Measurements from ENCODE around the gene SYNE1. TPM values are rescaled to one million over a fixed set of nuclear protein-coding genes. Genes with fewer than 3 reads are reported as not detected.
A peak's percentile ranks its signal among the peaks of the same experiment; 100 is the strongest.

Gene SYNE1
- total RNA-seq, 1 experiment from 2014 or later, result 0.85 TPM

DNA sequence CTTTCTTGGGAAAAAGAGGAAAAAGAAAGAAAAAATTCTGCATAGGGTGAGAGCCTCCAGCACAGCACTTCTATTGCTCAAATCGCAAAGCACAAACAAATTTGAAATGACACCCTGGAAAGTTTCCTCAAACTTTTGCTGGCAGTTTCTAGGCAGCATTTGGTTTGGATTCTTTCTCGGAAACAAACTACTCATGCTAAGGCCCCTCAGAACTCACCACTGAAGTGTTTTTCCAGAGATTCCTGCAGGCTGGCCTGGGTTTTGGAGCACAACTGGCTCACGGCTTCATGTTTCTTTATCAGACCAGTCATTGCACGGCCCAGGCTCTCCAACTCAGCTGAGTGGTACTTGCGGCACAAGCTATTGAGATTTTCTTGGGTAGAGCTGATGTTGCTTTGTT, 237.8 kb downstream of the SYNE1 start:
- DNase-seq (ENCODE audit: low spot score), result no peak
- in situ Hi-C loops (cut with HindIII; ENCODE audit: low sequenced_read_pairs), result no loop called here

DNA sequence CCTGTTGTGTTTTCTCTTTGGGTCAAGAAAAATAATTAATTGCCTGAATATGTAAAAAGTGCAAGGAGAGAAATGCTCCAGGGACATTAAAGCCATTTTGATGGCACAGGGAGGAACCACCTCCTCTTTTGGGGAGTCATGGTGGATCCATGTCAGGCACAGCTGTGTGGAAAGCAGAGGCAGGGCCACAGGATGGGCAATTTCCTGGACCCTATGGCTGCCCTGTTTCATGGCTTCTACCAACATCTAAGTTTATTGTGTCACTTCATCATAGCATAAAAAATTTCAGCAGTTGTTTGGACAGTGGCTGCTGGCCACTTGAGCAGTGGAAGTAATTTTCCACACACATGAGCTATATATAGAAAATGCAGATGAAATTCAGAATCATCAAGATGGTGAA, 238.2 kb downstream of the SYNE1 start:
- no peak for DNase-seq (ENCODE audit: low spot score)
- in situ Hi-C loops (cut with HindIII; ENCODE audit: low sequenced_read_pairs), result no loop called here

- in situ Hi-C loops (cut with HindIII; ENCODE audit: low sequenced_read_pairs), result no loop called here
- no peak for DNase-seq (ENCODE audit: low spot score)
Observed at GRCh38 chr6:152398316-152398715, 238.8 kb downstream of the SYNE1 start.

GRCh38 chr6:152394303-152394702, 242.9 kb downstream of the SYNE1 start:
- in situ Hi-C loops (cut with HindIII; ENCODE audit: low sequenced_read_pairs), result no loop called here
- no peak for DNase-seq (ENCODE audit: low spot score)

DNA sequence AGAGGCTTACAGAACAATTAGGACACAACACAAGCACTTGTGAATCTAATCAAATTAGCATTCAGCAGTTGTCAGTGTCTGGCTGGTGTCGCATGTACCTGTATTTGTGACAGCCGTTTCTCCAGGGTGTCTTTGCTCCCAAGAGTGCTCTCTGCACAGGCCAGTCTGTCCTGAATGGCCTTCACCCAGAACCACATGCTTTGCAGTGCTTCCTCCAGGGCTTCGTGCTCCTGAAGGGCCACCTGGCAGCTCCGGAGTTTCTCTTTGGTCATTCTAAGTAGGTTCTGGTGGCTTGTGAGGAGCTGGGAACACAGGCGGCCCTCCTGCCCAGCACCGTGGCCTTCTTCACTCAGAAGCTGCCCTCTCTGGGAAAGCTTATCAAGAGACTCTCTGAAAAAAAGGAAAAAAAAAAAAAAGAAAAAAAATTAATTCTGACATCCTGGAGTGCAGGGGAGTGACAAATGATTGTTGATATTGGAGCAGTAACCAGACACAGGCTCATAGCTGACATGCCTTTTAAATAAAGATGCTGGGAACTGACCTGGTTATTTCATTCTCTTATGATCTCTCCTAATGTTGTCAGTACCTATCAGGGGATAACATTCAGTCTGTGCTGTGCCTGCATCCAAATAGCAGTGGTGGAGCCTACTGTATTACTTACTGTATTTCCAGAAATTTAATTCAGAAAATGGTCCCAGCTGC, 245.8 kb downstream of the SYNE1 start:
- peak; percentile 54 for DNase-seq (ENCODE audit: low spot score)
- in situ Hi-C loops (cut with HindIII; ENCODE audit: low sequenced_read_pairs), result no loop called here

- in situ Hi-C loops (cut with HindIII; ENCODE audit: low sequenced_read_pairs), result no loop called here
- no peak for DNase-seq (ENCODE audit: low spot score)
Observed at GRCh38 chr6:152387091-152387490, 250.1 kb downstream of the SYNE1 start.

DNA sequence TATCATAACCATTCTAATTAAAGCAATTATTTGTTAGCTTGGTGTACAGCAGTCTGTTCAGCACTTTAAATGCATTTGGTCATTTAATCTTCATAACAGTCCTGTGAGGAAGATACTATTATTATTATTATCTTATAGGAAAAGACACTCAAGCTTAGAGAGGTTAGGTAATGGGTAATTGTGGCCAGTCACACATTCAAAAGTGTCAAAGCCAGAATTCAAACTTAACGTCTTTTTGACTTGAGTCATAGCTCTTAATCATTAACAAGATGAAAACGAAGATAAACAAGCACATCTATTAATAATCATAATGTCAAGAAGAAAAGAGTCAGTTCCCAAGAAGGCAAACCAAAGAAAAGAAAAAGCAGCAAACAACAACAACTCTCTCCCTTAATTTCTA, 251.0 kb downstream of the SYNE1 start:
- DNase-seq (ENCODE audit: low spot score), result no peak
- in situ Hi-C loops (cut with HindIII; ENCODE audit: low sequenced_read_pairs), result no loop called here

GRCh38 chr6:152380993-152381898, 255.9 kb downstream of the SYNE1 start:
- peak; percentile 95 for DNase-seq (ENCODE audit: low spot score)
- in situ Hi-C loops (cut with HindIII; ENCODE audit: low sequenced_read_pairs), result no loop called here

- DNase-seq (ENCODE audit: low spot score), result peak; percentile 54
- in situ Hi-C loops (cut with HindIII; ENCODE audit: low sequenced_read_pairs), result no loop called here
Observed at GRCh38 chr6:152380351-152380767, 256.8 kb downstream of the SYNE1 start.

- DNase-seq (ENCODE audit: low spot score), result no peak
- in situ Hi-C loops (cut with HindIII; ENCODE audit: low sequenced_read_pairs), result no loop called here
Observed at GRCh38 chr6:152379423-152379822, 257.7 kb downstream of the SYNE1 start.

DNA sequence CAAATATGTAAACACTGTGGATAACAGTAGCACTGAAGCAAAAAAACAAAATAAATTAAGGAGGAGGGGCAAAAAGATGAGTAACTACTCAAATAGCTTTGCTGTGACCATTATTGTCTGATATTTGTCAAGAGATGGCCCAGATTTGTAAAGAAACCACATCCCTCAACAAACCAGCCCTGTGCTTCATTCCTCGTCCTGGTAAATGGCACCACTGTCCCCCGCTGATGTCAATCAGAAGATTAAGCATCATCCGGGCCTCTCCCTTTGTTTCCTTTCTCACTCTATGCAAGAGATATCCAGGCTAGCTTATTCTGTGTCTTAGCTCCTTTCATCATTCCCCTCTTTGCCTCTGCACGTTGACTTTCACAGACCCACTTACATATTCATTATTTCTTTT, 259.0 kb downstream of the SYNE1 start:
- DNase-seq (ENCODE audit: low spot score), result peak; percentile 14
- in situ Hi-C loops (cut with HindIII; ENCODE audit: low sequenced_read_pairs), result no loop called here

GRCh38 chr6:152375197-152375596, 262.0 kb downstream of the SYNE1 start:
- in situ Hi-C loops (cut with HindIII; ENCODE audit: low sequenced_read_pairs), result no loop called here
- no peak for DNase-seq (ENCODE audit: low spot score)

DNA sequence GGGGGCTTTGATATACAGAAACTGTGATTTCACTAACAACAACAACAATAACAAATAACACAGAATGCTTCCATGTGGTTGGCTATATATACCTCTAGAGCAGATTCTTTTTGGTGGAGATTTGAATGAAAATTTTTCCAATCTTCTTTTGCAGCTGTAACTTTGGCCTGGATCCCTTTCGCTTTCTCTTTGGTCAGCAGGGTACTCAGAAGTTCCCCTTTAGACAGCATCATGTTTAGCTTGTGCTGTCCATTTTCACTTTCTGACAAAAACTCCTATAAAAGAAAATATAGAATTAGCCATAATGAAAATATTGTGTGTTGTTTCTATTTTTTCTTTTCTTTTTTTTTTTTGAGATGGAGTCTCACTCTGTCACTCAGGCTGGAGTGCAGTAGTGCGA, 264.2 kb downstream of the SYNE1 start:
- in situ Hi-C loops (cut with HindIII; ENCODE audit: low sequenced_read_pairs), result no loop called here

DNA sequence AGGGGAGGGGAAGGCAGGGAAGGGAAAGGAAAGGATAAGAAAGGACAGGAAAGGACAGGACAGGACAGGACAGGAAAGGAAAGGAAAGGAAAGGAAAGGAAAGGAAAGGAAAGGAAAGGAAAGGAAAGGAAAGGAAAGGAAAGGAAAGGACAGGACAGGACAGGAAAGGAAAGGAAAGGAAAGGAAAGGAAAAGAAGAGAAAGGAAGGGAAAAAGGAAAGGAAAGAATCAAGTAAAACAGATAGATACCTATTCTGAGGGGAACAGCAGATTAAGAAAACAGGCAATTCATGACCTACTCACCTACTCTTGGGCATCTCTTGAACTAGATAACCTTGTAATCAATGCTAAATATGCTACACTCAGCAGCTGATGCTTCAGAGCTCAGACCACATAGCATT, 265.4 kb downstream of the SYNE1 start:
- in situ Hi-C loops (cut with HindIII; ENCODE audit: low sequenced_read_pairs), result no loop called here

More for the DNA sequence above, 264.2 kb downstream of the SYNE1 start:
- no peak for DNase-seq (ENCODE audit: low spot score)

GRCh38 chr6:152368751-152369624, 268.2 kb downstream of the SYNE1 start:
- DNase-seq (ENCODE audit: low spot score), result peak; percentile 33
- in situ Hi-C loops (cut with HindIII; ENCODE audit: low sequenced_read_pairs), result no loop called here

More for the DNA sequence above, 265.4 kb downstream of the SYNE1 start:
- DNase-seq (ENCODE audit: low spot score), result no peak

GRCh38 chr6:152364866-152365265, 272.3 kb downstream of the SYNE1 start:
- in situ Hi-C loops (cut with HindIII; ENCODE audit: low sequenced_read_pairs), result no loop called here
- DNase-seq (ENCODE audit: low spot score), result no peak

- in situ Hi-C loops (cut with HindIII; ENCODE audit: low sequenced_read_pairs), result no loop called here
- no peak for DNase-seq (ENCODE audit: low spot score)
Observed at GRCh38 chr6:152360034-152360433, 277.1 kb downstream of the SYNE1 start.

- DNase-seq (ENCODE audit: low spot score), result peak; percentile 22
- in situ Hi-C loops (cut with HindIII; ENCODE audit: low sequenced_read_pairs), result no loop called here
Observed at GRCh38 chr6:152356662-152357061, 280.5 kb downstream of the SYNE1 start.

DNA sequence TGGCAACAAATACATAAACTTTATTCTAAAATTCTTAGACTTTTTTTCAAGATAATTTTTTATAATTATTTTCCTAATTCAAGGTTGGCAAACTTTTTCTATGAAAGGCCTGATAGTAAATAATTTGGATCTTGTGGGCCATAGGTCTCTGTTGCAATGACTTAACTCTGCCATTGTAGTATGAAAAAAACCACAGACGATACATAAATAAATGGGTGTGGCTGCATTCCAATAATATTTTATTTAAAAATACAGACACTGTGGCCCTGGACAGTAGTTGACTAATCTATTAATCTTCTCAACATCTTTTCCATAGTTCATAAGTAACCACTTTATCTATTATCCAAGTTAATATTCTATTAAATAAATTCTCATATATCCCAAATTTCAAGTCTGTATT, 281.1 kb downstream of the SYNE1 start:
- in situ Hi-C loops (cut with HindIII; ENCODE audit: low sequenced_read_pairs), result no loop called here
- DNase-seq (ENCODE audit: low spot score), result no peak

Data from G401 (cell line).